Activated CD4-positive, CD25-positive, alpha-beta regulatory T cell treated with anti-CD3 and anti-CD28 coated beads, Interleukin-2, amount 50 U/mL, for 24 hours (primary cell): Measurements from ENCODE around the gene ARHGAP9.
"Not testable (repeated sequence)": the region's sequence is repeated elsewhere in the genome, so short reads cannot be mapped to it uniquely, and the experiment has no call there.

Experiments
- ATAC-seq, 2 donors: fragments of 150-1000 bp; cut with Tn5 transposase; one replicate each; pipeline ENCODE4 v1.10.0; 2021; ENCODE audit warnings: mild to moderate bottlenecking in 1 of 2, moderate library complexity in 1 of 2

ARHGAP9 gene

GRCh38 chr12:57479376-57480115 is at the start of gene ARHGAP9:
Gene ARHGAP9, minus strand, starts transcription at chr12:57479866. Its CDS starts 460 bp downstream, at chr12:57479406.
- peak; percentile 69 to 74 for ATAC-seq

GRCh38 chr12:57528831-57529555 is 49.3 kb upstream of the ARHGAP9 start:
- ATAC-seq: no peak

- ATAC-seq: no peak
Measured at GRCh38 chr12:57528176-57528575, 48.5 kb upstream of the ARHGAP9 start.

- no peak for ATAC-seq
Measured at GRCh38 chr12:57527184-57527583, 47.5 kb upstream of the ARHGAP9 start.

GRCh38 chr12:57526477-57527126 is 46.9 kb upstream of the ARHGAP9 start:
- ATAC-seq: no peak

GRCh38 chr12:57525615-57526383 is 46.1 kb upstream of the ARHGAP9 start:
- no peak for ATAC-seq

GRCh38 chr12:57524814-57525614 is 45.3 kb upstream of the ARHGAP9 start:
- no peak for ATAC-seq

- no peak for ATAC-seq
Measured at GRCh38 chr12:57523706-57524614, 44.3 kb upstream of the ARHGAP9 start.

GRCh38 chr12:57522887-57523705 is 43.4 kb upstream of the ARHGAP9 start:
- ATAC-seq: no peak

GRCh38 chr12:57522011-57522886 is 42.6 kb upstream of the ARHGAP9 start, which contains the start of gene MBD6:
Gene MBD6, plus strand, starts transcription at chr12:57522824. Its CDS starts 1,480 bp downstream, at chr12:57524304.
- peak; percentile 40 to 41 for ATAC-seq

- ATAC-seq: no peak
Measured at GRCh38 chr12:57521525-57522010, 41.9 kb upstream of the ARHGAP9 start.

- peak; percentile 78 to 81 for ATAC-seq
Measured at GRCh38 chr12:57520053-57520818, 40.6 kb upstream of the ARHGAP9 start, which contains the start of gene DDIT3. Gene DDIT3, minus strand, starts transcription at chr12:57520514. Its CDS starts 3,108 bp downstream, at chr12:57517406.

GRCh38 chr12:57519796-57520052 is 40.1 kb upstream of the ARHGAP9 start:
- ATAC-seq: no peak

GRCh38 chr12:57518920-57519795 is 39.5 kb upstream of the ARHGAP9 start:
- no peak for ATAC-seq

GRCh38 chr12:57518176-57518919 is 38.7 kb upstream of the ARHGAP9 start:
- no peak for ATAC-seq

- not testable (repeated sequence) for ATAC-seq
Measured at GRCh38 chr12:57517718-57518117, 38.1 kb upstream of the ARHGAP9 start.
